GM12891 (cell line): ENCODE results near the gene ADGRL3.
"Not testable (repeated sequence)": the region's sequence is repeated elsewhere in the genome, so short reads cannot be mapped to it uniquely, and the experiment has no call there.

Experiments
- DNase-seq: peaks from one replicate; pipeline ENCODE4 v3.0.0; 2011; ENCODE audit warnings: low spot score; ENCODE audit not compliant: insufficient read length
- FAIRE-seq: peaks from 2 replicates; lab custom pipeline; 2011; peaks lifted over from hg19 to GRCh38; lab: Jason Lieb, UNC
- PAX5 ChIP-seq: IDR thresholded peaks from 2 replicates; pipeline ENCODE4 v1.6.1; 2011; ENCODE audit warnings: low read length, moderate library complexity, mild to moderate bottlenecking; ENCODE audit not compliant: insufficient read depth, severe bottlenecking
- POLR2A ChIP-seq: IDR thresholded peaks from 2 replicates; pipeline ENCODE4 v1.6.1; 2011; ENCODE audit warnings: low read depth, low read length, control low read depth
- POLR2AphosphoS5 ChIP-seq: IDR thresholded peaks from 2 replicates; pipeline ENCODE4 v1.6.1; 2011; ENCODE audit warnings: low read depth, low read length, control low read depth
- POU2F2 ChIP-seq: IDR thresholded peaks from 2 replicates; pipeline ENCODE4 v1.6.1; 2011; ENCODE audit warnings: low read depth, mild to moderate bottlenecking, control low read depth, low read length, moderate library complexity
- SPI1 ChIP-seq: IDR thresholded peaks from 2 replicates; pipeline ENCODE4 v1.6.1; 2011; ENCODE audit warnings: low read depth, low read length, control low read depth
- TAF1 ChIP-seq: IDR thresholded peaks from 2 replicates; pipeline ENCODE4 v1.6.1; 2011; ENCODE audit warnings: low read depth, low read length, control low read depth

ADGRL3 gene

DNA sequence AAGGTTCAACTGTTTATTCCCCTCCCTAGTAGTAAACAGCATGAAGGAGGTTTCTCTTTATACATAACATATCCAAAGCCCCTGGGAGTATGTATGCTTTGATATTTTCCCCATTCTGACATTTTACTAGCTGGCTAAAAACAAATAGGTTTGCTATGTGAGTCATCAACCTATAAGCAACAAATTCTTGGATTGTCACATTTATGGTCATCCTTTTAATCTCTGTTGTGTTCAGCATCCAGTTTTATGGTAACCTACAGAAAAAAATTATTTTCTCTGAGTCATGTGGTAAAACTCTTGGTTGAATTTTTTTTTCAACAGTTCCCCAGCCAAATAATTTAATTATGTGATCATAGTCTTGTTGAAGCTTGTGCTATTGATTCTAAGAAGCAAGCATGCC, 734.1 kb downstream of the ADGRL3 start:
- DNase-seq (no peak), FAIRE-seq (no peak)
- TF ChIP-seq POLR2AphosphoS5 (no peak), TAF1 (no peak), POU2F2 (no peak), SPI1 (no peak), PAX5 (no peak), POLR2A (no peak)

DNA sequence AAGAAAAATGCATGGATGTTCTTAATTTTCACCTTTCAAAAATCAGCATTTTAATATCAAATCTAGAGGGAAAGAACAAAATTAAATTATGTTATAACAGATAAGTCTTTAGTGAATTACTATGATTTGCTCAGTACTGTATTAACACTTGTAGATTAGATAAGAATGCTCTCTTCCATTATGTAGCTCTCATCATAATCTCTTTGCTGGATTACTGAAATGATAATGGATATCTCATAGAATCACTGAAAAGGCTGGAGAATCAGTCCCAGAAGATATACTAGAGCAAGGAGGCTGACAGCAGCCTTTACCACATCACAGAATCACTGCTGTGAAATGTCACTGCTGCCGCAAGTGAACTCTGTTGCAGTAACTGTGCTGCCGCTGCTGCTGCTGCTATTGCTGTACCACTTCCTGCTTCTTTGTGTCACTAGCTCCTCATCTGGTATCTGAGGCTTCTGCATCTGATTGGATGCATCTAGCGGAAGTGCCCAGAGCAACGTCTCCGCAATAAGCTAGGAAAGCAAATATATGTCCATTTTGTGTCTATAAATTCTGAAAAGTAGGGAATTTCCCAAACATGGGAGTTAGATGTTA, 738.2 kb downstream of the ADGRL3 start:
- no peak for TF ChIP-seq POLR2A
- no peak for TF ChIP-seq TAF1
- no peak for TF ChIP-seq PAX5
- TF ChIP-seq SPI1, result no peak
- TF ChIP-seq POU2F2, result no peak
- TF ChIP-seq POLR2AphosphoS5, result no peak
- FAIRE-seq (no peak), DNase-seq (no peak)

DNA sequence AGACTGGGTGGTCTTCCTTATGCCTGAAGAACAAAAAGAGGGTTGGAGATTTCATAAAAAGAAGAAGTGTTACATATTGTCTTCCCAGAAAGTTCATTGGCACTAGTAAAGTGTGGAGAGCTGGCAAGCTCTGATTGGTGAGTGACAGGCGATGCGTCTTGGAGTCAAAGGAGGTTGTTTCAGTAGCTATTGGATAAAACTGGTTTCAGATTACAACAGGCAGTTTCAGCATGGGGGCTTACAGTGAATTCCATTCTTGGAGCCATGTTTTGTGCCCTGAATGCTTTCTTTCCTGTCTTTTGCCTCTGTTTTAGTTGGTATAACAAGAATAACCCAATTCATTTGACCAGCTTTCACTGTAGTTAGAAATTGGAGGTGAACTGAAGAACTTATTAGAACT, 750.5 kb downstream of the ADGRL3 start:
- DNase-seq, result no peak
- FAIRE-seq, result no peak
- TF ChIP-seq POLR2AphosphoS5 (no peak), SPI1 (no peak), PAX5 (no peak), POLR2A (no peak), TAF1 (no peak), POU2F2 (no peak)

DNA sequence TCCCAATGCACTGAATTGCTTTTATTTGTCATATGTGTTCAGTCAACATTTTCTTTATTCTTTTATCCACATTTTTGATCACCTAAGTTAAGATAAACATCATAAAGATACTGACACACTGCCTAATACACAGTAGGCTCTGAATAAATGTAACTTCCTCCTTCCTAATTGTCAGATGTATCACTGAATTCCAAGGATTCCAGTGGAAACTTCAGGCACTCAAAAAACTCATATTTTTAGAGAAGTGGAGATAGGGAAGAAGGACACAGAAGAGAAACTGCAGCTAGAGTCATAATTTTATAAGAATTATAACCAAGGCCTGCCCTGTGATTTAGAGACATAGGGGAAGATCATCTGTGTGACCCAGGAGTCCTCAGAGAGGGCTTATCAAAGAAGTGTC, 753.3 kb downstream of the ADGRL3 start:
- DNase-seq, result no peak
- no peak for TF ChIP-seq TAF1
- no peak for TF ChIP-seq POU2F2
- TF ChIP-seq SPI1, result no peak
- no peak for TF ChIP-seq PAX5
- TF ChIP-seq POLR2A, result no peak
- no peak for TF ChIP-seq POLR2AphosphoS5
- no peak for FAIRE-seq

DNA sequence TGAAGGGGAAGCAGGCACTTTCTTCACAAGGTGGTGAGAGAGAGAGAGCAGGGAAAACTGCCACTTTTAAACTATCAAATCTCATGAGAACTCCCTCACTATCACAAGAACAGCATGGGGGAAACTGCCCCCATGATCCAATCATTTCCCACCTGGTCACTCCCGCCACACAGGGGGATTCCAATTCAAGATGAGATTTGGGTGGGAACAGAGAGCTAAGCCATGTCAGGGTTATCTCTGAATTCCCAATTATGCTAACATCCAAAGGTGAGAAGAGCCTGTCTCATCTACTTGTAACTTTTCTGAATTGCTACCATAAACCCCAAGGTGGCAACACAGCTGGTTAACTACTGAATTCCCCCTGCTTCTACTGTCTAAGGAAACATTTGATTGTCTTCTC, 758.5 kb downstream of the ADGRL3 start:
- DNase-seq, result no peak
- no peak for FAIRE-seq
- TF ChIP-seq TAF1, result no peak

DNA sequence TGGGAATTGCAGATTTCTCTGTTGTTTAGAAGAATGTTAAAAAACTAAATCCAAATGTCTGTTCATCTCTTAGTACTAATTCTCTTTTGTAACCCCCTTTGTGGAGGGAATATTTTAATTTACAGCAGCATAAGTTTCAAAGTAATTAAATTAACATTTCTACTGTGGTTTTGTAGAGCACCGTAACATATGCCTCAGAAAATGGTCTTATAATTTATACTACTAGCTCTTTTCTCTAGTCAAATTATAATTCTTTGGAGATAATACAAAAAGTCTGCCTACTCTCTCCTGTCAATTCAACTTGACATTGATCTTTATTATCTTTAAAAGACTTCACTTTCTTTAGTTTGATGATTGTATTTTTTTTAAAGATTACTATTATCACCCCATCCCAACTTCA, 759.0 kb downstream of the ADGRL3 start:
- DNase-seq, result no peak
- no peak for FAIRE-seq
- no peak for TF ChIP-seq POU2F2
- no peak for TF ChIP-seq TAF1
- no peak for TF ChIP-seq POLR2AphosphoS5
- TF ChIP-seq SPI1, result no peak
- no peak for TF ChIP-seq POLR2A
- TF ChIP-seq PAX5, result no peak

DNA sequence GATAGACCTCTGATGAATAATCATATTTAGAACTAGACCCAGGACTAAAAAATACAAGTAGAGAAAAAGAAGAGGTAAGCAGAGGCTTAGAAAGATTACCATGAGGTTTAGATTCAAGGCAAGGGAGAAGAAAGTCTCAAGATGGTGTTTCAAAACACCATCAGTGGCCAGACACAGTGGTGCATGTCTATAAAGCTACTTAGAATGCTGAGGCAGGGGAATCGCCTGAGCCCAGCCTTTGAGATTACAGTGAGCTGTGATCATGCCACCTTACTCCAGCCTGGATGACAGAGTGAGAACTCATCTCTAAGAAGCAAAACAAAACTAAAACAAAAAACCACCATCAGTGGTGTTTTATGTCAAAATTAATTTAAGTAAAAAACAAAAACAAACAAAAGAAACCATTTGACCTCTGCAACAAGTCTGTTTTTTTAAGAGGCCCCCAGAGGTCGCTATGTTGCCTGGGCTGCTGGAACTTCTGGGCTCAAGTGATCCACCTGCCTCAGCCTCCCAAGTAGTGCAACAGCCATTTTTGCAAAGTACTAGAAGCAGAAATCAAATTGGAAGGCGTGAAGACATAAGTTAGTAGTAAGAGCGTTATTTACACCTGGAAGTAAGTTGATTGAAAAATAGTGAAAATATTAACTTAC, 784.3 kb downstream of the ADGRL3 start:
- no peak for DNase-seq
- TF ChIP-seq POLR2AphosphoS5 (no peak), PAX5 (no peak), POLR2A (no peak), TAF1 (no peak), SPI1 (no peak), POU2F2 (no peak)
- FAIRE-seq, result no peak

DNA sequence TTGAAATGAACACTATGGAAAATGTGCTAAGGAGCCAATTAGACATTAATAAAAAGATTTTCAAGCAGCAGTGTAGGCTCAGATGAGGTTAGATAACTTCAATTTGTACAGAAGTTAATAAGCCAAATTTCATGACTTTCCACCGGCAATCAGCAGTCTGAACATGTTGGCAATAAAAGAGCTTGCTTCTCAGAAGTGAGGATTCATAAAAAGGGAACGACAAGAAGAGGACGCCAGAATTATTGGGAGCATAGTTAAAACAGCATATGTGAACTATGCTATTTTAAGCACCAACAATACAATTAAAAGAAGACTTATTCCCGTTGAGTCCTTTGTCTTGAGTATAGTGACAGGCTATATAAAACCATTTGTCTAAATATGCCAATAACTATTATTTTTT, 785.3 kb downstream of the ADGRL3 start:
- DNase-seq, result no peak
- TF ChIP-seq PAX5, result no peak
- no peak for TF ChIP-seq POU2F2
- no peak for TF ChIP-seq SPI1
- TF ChIP-seq TAF1, result no peak
- no peak for TF ChIP-seq POLR2A
- TF ChIP-seq POLR2AphosphoS5, result no peak
- FAIRE-seq, result no peak

DNA sequence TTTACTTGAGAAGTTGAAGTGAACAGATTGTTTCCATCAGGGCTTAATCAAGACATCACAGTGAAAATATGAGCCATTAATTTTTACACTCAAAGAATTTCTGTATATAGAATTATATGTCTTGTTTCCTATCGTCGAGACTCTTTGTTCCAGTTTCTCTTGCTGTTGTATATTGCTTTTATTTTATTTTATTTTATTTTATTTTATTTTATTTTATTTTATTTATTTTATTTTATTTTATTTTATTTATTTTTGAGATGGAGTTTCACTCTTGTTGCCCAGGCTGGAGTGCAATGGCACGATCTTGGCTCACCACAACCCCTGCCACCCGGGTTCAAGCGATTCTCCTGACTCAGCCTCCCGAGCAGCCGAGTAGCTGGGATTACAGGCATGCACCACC, 786.8 kb downstream of the ADGRL3 start:
- FAIRE-seq, DNase-seq: not testable (repeated sequence)

DNA sequence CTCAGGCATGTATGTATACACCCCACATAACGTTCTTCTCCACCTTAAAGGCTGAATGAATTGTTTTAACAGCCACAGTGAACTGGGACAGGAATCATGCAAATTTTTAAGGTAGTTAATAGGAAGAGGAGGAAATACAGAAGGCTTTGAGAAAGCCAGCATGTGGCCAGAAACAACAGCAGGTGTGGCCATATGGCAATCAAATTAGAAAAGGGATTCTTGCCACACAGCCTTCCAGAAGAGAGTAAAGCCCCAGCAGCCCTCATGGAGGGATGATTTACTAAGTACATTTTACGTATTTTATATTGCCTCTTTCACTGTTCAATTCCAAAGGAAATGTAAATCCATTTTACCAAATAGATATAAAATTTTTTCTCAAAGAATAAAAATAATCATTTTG, 792.2 kb downstream of the ADGRL3 start:
- no peak for DNase-seq
- FAIRE-seq, result no peak
- no peak for TF ChIP-seq POLR2A
- no peak for TF ChIP-seq PAX5
- no peak for TF ChIP-seq SPI1
- TF ChIP-seq POLR2AphosphoS5, result no peak
- no peak for TF ChIP-seq TAF1
- TF ChIP-seq POU2F2, result no peak

DNA sequence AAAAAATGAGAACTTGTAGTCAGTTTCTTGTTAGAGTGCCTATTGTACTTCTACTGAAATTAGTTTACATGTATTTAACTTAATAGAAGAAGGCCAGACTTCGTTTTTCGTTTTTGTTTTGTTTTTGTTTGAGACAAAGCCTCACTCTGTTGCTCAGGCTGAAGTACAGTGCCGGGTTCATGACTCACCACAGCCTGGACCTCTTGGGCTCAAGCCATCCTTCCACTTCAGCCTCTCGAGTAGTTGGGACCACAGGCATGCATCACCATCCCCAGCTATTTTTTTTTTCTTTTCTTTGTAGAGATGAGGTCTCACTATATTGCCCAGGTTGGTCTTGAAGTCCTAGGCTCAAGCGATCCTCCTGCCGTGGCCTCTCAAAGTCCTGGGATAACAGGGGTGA, 793.9 kb downstream of the ADGRL3 start:
- no peak for TF ChIP-seq SPI1
- TF ChIP-seq POLR2AphosphoS5, result no peak
- TF ChIP-seq POLR2A, result no peak
- no peak for TF ChIP-seq TAF1
- TF ChIP-seq PAX5, result no peak
- TF ChIP-seq POU2F2, result no peak
- DNase-seq, result no peak
- no peak for FAIRE-seq
